KOPT-K1 (cell line): ENCODE measurements around the gene STARD13.

ENCODE experiments used
- H3K27ac ChIP-seq: fragments of 200-600 bp; sonication (generic); 2 replicates; pipeline ENCODE4 v1.5.1; 2016; ENCODE audit warnings: antibody characterized with exemption, mild to moderate bottlenecking, low read depth, low read length; ENCODE audit not compliant: poor library complexity, severe bottlenecking
- H3K36me3 ChIP-seq: fragments of 200-600 bp; sonication (generic); 2 replicates; pipeline ENCODE4 v1.5.1; 2017; ENCODE audit warnings: antibody characterized with exemption, mild to moderate bottlenecking, low read length, moderate library complexity; ENCODE audit not compliant: insufficient read depth
- H3K9me3 ChIP-seq: fragments of 200-600 bp; sonication (generic); 2 replicates; pipeline ENCODE4 v1.5.1; 2017; ENCODE audit warnings: antibody characterized with exemption, low read length, mild to moderate bottlenecking; ENCODE audit not compliant: insufficient read depth, poor library complexity, severe bottlenecking

The STARD13 gene

GRCh38 chr13:33286128-33286527 lies 573 bp upstream of the STARD13 start:
- H3K27ac ChIP-seq, result no peak overlapping the region
- no peaks in the 10 kb centered on the region for H3K36me3 ChIP-seq
- H3K9me3 ChIP-seq, result peaks cover 8% of the 10 kb centered on the region

GRCh38 chr13:33284916-33285315 lies 639 bp downstream of the STARD13 start:
- Histone ChIP-seq H3K27ac (no peak overlapping the region), H3K36me3 (no peaks in the 10 kb centered on the region), H3K9me3 (peaks cover 8% of the 10 kb centered on the region)

- no peak overlapping the region for H3K27ac ChIP-seq
- H3K36me3 ChIP-seq, result no peaks in the 10 kb centered on the region
- H3K9me3 ChIP-seq, result peaks cover 8% of the 10 kb centered on the region
Observed at GRCh38 chr13:33284031-33284430, 1.5 kb downstream of the STARD13 start.

GRCh38 chr13:33283195-33283911 lies 2.2 kb downstream of the STARD13 start:
- peaks cover 8% of the 10 kb centered on the region for H3K9me3 ChIP-seq
- no peaks in the 10 kb centered on the region for H3K36me3 ChIP-seq
- H3K27ac ChIP-seq, result no peak overlapping the region

GRCh38 chr13:33281951-33282595 lies 3.5 kb downstream of the STARD13 start:
- Histone ChIP-seq H3K9me3 (peaks cover 8% of the 10 kb centered on the region), H3K36me3 (no peaks in the 10 kb centered on the region), H3K27ac (no peak overlapping the region)

GRCh38 chr13:33280923-33281322 lies 4.6 kb downstream of the STARD13 start:
- no peaks in the 10 kb centered on the region for H3K36me3 ChIP-seq
- H3K9me3 ChIP-seq, result peaks cover 8% of the 10 kb centered on the region
- H3K27ac ChIP-seq, result no peak overlapping the region

GRCh38 chr13:33280279-33280905 lies 5.2 kb downstream of the STARD13 start:
- Histone ChIP-seq H3K9me3 (peaks cover 3% of the 10 kb centered on the region), H3K27ac (no peak overlapping the region), H3K36me3 (no peaks in the 10 kb centered on the region)

GRCh38 chr13:33279414-33280278 lies 5.9 kb downstream of the STARD13 start:
- H3K27ac ChIP-seq, result no peak overlapping the region
- H3K9me3 ChIP-seq, result no peaks in the 10 kb centered on the region
- H3K36me3 ChIP-seq, result no peaks in the 10 kb centered on the region

- Histone ChIP-seq H3K27ac (no peak overlapping the region), H3K36me3 (no peaks in the 10 kb centered on the region), H3K9me3 (no peaks in the 10 kb centered on the region)
Observed at GRCh38 chr13:33278913-33279312, 6.6 kb downstream of the STARD13 start.

GRCh38 chr13:33277946-33278345 lies 7.6 kb downstream of the STARD13 start:
- no peaks in the 10 kb centered on the region for H3K9me3 ChIP-seq
- H3K27ac ChIP-seq, result no peak overlapping the region
- H3K36me3 ChIP-seq, result no peaks in the 10 kb centered on the region

GRCh38 chr13:33277037-33277740 lies 8.4 kb downstream of the STARD13 start:
- Histone ChIP-seq H3K36me3 (no peaks in the 10 kb centered on the region), H3K27ac (no peak overlapping the region), H3K9me3 (no peaks in the 10 kb centered on the region)

- Histone ChIP-seq H3K36me3 (no peaks in the 10 kb centered on the region), H3K9me3 (no peaks in the 10 kb centered on the region), H3K27ac (no peak overlapping the region)
Observed at GRCh38 chr13:33276570-33276969, 9.0 kb downstream of the STARD13 start.

GRCh38 chr13:33275916-33276315 lies 9.6 kb downstream of the STARD13 start:
- Histone ChIP-seq H3K27ac (no peak overlapping the region), H3K36me3 (no peaks in the 10 kb centered on the region), H3K9me3 (no peaks in the 10 kb centered on the region)

GRCh38 chr13:33274264-33274663 lies 11.3 kb downstream of the STARD13 start:
- H3K27ac ChIP-seq, result no peak overlapping the region
- H3K9me3 ChIP-seq, result no peaks in the 10 kb centered on the region

More at GRCh38 chr13:33274264-33274663, 11.3 kb downstream of the STARD13 start:
- no peaks in the 10 kb centered on the region for H3K36me3 ChIP-seq
